HL-60 (cell line): ENCODE data around the gene NFIL3.

ENCODE experiments used
- DNase-seq, 2 experiments: peaks; one replicate each; pipeline ENCODE4 v3.0.0-alpha.2; 2010 to 2020; ENCODE audit warnings: low read depth in 1 of 2, low spot score in 1 of 2
- H3K27ac ChIP-seq: fragments of 250-450 bp; sonication (Bioruptor Pico); replicated peaks from 2 replicates; pipeline ENCODE4 v1.5.1; 2020; ENCODE audit warnings: mild to moderate bottlenecking, moderate library complexity
- H3K27me3 ChIP-seq: fragments of 250-450 bp; sonication (Bioruptor Pico); 2 replicates; pipeline ENCODE4 v1.5.1; 2021; ENCODE audit warnings: mild to moderate bottlenecking, moderate library complexity; ENCODE audit not compliant: insufficient read depth, poor library complexity, severe bottlenecking
- H3K4me3 ChIP-seq: replicated peaks from 2 replicates; pipeline ENCODE4 v1.5.1; 2011; ENCODE audit warnings: mild to moderate bottlenecking, control low read depth, low read length; ENCODE audit not compliant: insufficient read depth
- GABPA ChIP-seq: IDR thresholded peaks from 2 replicates; pipeline ENCODE4 v1.6.1; 2012; ENCODE audit warnings: low read depth
- POLR2AphosphoS5 ChIP-seq: IDR thresholded peaks from 2 replicates; pipeline ENCODE4 v1.6.1; 2012; ENCODE audit warnings: low read depth
- SPI1 ChIP-seq: IDR thresholded peaks from 2 replicates; pipeline ENCODE4 v1.6.1; 2012; ENCODE audit warnings: low read depth, mild to moderate bottlenecking, borderline replicate concordance
- TF ChIP-seq, protein P1 (sequence below): IDR thresholded peaks from 2 replicates; pipeline ENCODE4 v1.6.1; 2012; ENCODE audit warnings: low read depth; ENCODE audit not compliant: insufficient replicate concordance
- TF ChIP-seq, protein P2 (sequence below): IDR thresholded peaks from one replicate; pipeline ENCODE4 v1.5.1; 2011; ENCODE audit warnings: low read length, control low read depth, inconsistent platforms; ENCODE audit not compliant: insufficient read depth

Gene NFIL3

DNA sequence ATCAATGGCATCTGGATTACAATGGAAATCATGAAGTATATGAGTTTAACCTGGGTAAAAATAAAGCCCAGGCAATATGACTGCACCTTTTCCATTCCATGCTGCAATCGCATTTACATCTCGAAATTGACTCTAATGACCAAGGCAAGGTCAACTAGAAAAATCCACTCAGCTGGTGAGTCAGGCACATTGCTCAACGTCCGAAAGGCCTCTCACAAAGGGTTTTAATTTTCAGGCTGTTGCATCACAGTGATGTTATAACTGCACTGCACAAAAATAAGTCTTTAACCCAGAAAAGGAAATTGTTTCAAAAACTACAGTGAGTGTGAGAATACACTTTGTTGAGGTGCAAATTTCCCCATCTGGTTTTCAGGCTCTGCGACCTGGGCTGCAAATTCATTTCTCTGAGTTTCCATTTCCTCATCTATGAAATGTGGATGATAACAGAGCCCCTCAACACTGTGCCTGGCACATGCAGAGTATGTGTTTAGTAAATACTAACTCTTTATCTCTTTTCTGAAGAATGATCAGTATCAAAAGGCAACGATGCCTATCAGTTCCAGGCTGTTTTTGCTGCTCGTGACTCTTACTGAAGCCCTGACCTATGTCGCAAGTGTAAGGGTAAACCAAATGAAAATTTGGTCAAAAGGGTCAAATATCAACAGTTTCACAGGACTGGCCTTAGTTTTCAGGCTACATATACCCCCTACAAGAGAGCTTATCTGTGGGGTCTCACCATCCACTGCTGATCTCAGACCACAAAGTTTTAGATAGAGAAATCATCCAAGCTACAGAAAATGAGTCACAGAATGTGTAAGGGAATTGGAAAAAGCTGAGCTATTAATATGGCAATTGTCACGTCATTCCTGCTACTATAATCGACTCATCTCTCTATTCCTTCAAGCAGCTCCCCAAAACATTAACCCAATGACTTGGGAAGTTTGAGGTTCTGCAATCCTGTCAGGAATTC, 4.1 kb downstream of the NFIL3 start:
- H3K27ac ChIP-seq, result peak overlapping the region; percentile 52
- peak; percentile 92 to 95 for DNase-seq
- TF ChIP-seq GABPA (peak; percentile 55; the same call in 1 of the 2 replicates), SPI1 (peak; percentile 24; the same call in 1 of the 2 replicates), POLR2AphosphoS5 (peak; percentile 81)
- TF ChIP-seq, protein P1, sequence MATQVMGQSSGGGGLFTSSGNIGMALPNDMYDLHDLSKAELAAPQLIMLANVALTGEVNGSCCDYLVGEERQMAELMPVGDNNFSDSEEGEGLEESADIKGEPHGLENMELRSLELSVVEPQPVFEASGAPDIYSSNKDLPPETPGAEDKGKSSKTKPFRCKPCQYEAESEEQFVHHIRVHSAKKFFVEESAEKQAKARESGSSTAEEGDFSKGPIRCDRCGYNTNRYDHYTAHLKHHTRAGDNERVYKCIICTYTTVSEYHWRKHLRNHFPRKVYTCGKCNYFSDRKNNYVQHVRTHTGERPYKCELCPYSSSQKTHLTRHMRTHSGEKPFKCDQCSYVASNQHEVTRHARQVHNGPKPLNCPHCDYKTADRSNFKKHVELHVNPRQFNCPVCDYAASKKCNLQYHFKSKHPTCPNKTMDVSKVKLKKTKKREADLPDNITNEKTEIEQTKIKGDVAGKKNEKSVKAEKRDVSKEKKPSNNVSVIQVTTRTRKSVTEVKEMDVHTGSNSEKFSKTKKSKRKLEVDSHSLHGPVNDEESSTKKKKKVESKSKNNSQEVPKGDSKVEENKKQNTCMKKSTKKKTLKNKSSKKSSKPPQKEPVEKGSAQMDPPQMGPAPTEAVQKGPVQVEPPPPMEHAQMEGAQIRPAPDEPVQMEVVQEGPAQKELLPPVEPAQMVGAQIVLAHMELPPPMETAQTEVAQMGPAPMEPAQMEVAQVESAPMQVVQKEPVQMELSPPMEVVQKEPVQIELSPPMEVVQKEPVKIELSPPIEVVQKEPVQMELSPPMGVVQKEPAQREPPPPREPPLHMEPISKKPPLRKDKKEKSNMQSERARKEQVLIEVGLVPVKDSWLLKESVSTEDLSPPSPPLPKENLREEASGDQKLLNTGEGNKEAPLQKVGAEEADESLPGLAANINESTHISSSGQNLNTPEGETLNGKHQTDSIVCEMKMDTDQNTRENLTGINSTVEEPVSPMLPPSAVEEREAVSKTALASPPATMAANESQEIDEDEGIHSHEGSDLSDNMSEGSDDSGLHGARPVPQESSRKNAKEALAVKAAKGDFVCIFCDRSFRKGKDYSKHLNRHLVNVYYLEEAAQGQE, result no peak
- TF ChIP-seq, protein P2, sequence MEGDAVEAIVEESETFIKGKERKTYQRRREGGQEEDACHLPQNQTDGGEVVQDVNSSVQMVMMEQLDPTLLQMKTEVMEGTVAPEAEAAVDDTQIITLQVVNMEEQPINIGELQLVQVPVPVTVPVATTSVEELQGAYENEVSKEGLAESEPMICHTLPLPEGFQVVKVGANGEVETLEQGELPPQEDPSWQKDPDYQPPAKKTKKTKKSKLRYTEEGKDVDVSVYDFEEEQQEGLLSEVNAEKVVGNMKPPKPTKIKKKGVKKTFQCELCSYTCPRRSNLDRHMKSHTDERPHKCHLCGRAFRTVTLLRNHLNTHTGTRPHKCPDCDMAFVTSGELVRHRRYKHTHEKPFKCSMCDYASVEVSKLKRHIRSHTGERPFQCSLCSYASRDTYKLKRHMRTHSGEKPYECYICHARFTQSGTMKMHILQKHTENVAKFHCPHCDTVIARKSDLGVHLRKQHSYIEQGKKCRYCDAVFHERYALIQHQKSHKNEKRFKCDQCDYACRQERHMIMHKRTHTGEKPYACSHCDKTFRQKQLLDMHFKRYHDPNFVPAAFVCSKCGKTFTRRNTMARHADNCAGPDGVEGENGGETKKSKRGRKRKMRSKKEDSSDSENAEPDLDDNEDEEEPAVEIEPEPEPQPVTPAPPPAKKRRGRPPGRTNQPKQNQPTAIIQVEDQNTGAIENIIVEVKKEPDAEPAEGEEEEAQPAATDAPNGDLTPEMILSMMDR, result no peak
- H3K27me3 ChIP-seq, result no peaks in the 10 kb centered on the region
- H3K4me3 ChIP-seq, result no peak overlapping the region

DNA sequence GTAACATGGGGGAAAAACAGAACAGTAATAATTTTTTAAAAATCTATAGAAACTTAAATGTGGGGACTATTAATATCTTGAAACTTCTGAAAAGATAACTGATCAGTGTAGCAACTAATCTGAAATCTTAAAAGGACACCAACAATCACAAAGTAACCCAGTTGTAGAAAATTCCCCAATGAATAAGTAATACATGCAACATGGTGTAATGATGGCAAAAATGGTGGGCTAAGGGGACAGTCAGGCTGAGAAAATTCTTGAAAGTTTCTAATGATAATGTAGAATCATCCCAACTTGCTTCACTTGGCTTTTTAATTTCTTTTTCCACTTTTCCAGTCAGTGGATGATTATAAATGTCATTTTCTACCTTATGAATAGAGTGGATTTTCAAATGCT, 5.4 kb downstream of the NFIL3 start:
- Histone ChIP-seq H3K27ac (no peak overlapping the region; the same call in 1 of the 2 replicates), H3K4me3 (no peak overlapping the region), H3K27me3 (no peaks in the 10 kb centered on the region)
- no peak for DNase-seq
- TF ChIP-seq SPI1 (no peak), POLR2AphosphoS5 (no peak)
- TF ChIP-seq, protein P2, result no peak

DNA sequence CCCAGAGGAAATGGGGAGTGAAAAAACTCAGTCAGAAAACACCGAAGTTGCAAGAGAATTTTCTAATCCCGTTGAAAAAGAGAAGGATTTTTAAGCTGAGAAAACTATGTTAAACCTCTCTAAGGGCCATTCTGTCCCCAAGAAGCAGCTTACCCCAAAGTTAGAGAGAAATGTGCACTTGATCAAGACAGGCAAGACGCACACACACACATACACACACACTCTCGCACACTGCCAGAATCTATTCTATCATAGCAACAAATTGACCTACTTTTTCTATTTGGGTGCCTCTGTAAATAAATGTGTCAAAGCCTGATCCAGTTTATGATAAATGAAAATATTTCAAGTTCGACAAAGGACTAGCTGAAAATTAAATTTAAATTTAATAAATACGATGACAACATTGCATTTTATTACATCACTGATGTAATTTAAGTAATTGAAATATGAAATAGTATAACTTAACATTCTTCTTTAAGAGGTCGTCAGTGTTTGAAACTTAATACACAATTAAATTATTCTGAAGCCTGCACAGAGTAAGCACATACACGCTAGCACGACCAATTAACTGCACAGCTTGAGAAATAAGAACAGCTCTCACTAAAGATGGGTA, 5.9 kb downstream of the NFIL3 start:
- Histone ChIP-seq H3K4me3 (no peak overlapping the region), H3K27me3 (no peaks in the 10 kb centered on the region), H3K27ac (no peak overlapping the region)
- no peak for DNase-seq
- TF ChIP-seq, protein P2, result no peak
- TF ChIP-seq POLR2AphosphoS5, result no peak
- no peak for TF ChIP-seq SPI1
- TF ChIP-seq, protein P1, result no peak
- TF ChIP-seq GABPA, result no peak
